WERI-Rb-1 (cell line): Measurements from ENCODE around the gene LNX1.

ENCODE experiments used
- DNase-seq: peaks from one replicate; pipeline ENCODE4 v3.0.0-alpha.2; 2020
- H3K27ac ChIP-seq: fragments of 250-450 bp; sonication (Bioruptor Pico); 2 replicates; pipeline ENCODE4 v1.5.1; 2020; ENCODE audit warnings: mild to moderate bottlenecking, moderate library complexity
- H3K27me3 ChIP-seq: fragments of 250-450 bp; sonication (Bioruptor Pico); 2 replicates; pipeline ENCODE4 v1.5.1; 2021; ENCODE audit warnings: mild to moderate bottlenecking, low read depth, moderate library complexity; ENCODE audit not compliant: insufficient read depth, severe bottlenecking
- H3K36me3 ChIP-seq: fragments of 250-450 bp; sonication (Bioruptor Pico); 2 replicates; pipeline ENCODE4 v1.5.1; 2020; ENCODE audit warnings: mild to moderate bottlenecking, moderate library complexity
- H3K4me3 ChIP-seq: 2 replicates; pipeline ENCODE4 v1.5.1; 2011; ENCODE audit warnings: low read depth, mild to moderate bottlenecking, control low read depth, low read length
- H3K9me3 ChIP-seq: fragments of 250-450 bp; sonication (Bioruptor Pico); 2 replicates; pipeline ENCODE4 v1.5.1; 2021; ENCODE audit warnings: mild to moderate bottlenecking, moderate library complexity; ENCODE audit not compliant: severe bottlenecking
- TF ChIP-seq, protein P1 (sequence below): IDR thresholded peaks from 2 replicates; pipeline ENCODE4 v1.5.1; 2011; ENCODE audit warnings: low read depth, mild to moderate bottlenecking, control low read depth, inconsistent platforms, low read length

LNX1 gene

DNA sequence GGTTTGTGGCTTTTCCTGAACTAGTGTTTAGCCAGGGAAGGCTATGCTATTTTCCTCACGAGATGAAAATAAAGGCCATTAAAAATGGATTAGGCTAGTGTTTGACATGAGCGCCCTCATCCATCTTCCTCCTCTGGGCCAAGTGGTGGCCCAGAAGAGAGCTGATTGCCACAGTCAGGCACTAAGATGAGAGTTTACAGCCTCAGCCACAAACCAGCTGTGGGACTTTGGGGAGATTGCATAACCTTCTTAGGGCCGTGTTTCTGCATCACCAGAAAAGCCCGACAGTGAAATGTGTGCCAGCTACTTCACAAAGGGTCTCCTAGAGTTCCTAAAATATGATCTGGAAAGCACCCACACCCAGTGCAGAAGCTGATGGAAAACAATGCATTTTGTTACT, 42.3 kb upstream of the LNX1 start:
- no peak overlapping the region for H3K4me3 ChIP-seq
- no peaks in the 10 kb centered on the region for H3K36me3 ChIP-seq
- H3K27ac ChIP-seq, result no peak overlapping the region
- H3K9me3 ChIP-seq, result no peaks in the 10 kb centered on the region
- H3K27me3 ChIP-seq, result peaks cover 35% of the 10 kb centered on the region
- no peak for DNase-seq
- TF ChIP-seq, protein P1, sequence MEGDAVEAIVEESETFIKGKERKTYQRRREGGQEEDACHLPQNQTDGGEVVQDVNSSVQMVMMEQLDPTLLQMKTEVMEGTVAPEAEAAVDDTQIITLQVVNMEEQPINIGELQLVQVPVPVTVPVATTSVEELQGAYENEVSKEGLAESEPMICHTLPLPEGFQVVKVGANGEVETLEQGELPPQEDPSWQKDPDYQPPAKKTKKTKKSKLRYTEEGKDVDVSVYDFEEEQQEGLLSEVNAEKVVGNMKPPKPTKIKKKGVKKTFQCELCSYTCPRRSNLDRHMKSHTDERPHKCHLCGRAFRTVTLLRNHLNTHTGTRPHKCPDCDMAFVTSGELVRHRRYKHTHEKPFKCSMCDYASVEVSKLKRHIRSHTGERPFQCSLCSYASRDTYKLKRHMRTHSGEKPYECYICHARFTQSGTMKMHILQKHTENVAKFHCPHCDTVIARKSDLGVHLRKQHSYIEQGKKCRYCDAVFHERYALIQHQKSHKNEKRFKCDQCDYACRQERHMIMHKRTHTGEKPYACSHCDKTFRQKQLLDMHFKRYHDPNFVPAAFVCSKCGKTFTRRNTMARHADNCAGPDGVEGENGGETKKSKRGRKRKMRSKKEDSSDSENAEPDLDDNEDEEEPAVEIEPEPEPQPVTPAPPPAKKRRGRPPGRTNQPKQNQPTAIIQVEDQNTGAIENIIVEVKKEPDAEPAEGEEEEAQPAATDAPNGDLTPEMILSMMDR, result no peak

DNA sequence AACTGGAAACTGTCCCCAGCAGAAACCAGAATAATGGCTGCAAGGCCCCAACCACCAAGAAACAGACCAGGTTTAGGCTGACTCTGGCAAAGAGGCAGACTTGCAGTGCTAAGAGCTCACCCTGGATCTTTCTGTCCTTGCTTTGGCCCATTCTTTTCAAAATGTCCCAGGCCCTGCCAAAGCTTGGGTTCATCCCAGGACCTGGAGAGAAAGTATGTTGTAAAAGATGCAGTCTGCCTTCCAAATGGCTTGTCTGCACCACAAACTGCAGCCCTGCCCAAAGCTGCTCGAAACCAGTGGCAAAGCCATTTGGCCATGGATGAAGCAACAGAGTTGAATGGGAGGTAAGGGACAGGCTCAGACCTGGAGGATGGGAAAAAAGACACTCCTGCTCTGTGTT, 38.0 kb upstream of the LNX1 start:
- TF ChIP-seq, protein P1, result no peak
- Histone ChIP-seq H3K4me3 (no peak overlapping the region), H3K36me3 (no peaks in the 10 kb centered on the region), H3K9me3 (no peaks in the 10 kb centered on the region), H3K27ac (no peak overlapping the region), H3K27me3 (peaks cover 28% of the 10 kb centered on the region)
- no peak for DNase-seq

- Histone ChIP-seq H3K36me3 (no peaks in the 10 kb centered on the region), H3K27ac (no peak overlapping the region), H3K9me3 (no peaks in the 10 kb centered on the region), H3K4me3 (no peak overlapping the region), H3K27me3 (peaks cover 12% of the 10 kb centered on the region)
- TF ChIP-seq, protein P1, result no peak
- DNase-seq, result no peak
Observed at GRCh38 chr4:53626491-53626890, 35.2 kb upstream of the LNX1 start.

DNA sequence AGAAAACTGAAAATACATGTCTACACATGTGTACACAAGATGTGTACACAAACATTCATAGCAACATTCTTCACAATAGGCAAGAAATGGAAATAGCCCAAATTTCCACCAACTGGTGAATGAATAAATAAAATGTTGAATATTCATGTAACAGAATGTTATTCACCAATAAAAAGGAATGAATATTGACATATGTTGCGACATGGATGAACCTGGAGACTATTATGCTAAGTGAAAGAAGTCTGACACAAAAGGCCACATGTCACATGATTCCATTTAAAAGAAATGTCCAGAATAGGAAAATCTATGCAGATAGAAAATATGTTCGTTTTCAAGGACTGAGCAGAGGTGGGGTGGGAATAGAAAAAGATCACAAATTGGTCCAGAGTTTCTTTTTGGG, 34.6 kb upstream of the LNX1 start:
- Histone ChIP-seq H3K36me3 (no peaks in the 10 kb centered on the region), H3K27me3 (peaks cover 11% of the 10 kb centered on the region), H3K9me3 (no peaks in the 10 kb centered on the region), H3K4me3 (no peak overlapping the region), H3K27ac (no peak overlapping the region)
- DNase-seq, result no peak
- TF ChIP-seq, protein P1, result no peak

GRCh38 chr4:53622739-53623151, 31.5 kb upstream of the LNX1 start:
- Histone ChIP-seq H3K27ac (no peak overlapping the region), H3K36me3 (no peaks in the 10 kb centered on the region), H3K9me3 (no peaks in the 10 kb centered on the region), H3K27me3 (peaks cover 3% of the 10 kb centered on the region), H3K4me3 (no peak overlapping the region)
- DNase-seq, result no peak
- TF ChIP-seq, protein P1, result no peak

- H3K27ac ChIP-seq, result no peak overlapping the region
- H3K4me3 ChIP-seq, result no peak overlapping the region
- H3K27me3 ChIP-seq, result no peaks in the 10 kb centered on the region
- TF ChIP-seq, protein P1, result no peak
- H3K9me3 ChIP-seq, result no peaks in the 10 kb centered on the region
- DNase-seq, result no peak
- no peaks in the 10 kb centered on the region for H3K36me3 ChIP-seq
Observed at GRCh38 chr4:53620956-53621355, 29.7 kb upstream of the LNX1 start.
